Measurements from ENCODE around the gene SLC22A23.

SLC22A23 gene

GRCh38 chr6:3348821-3349220 lies 108.0 kb downstream of the SLC22A23 start:
- no peak overlapping the region for H3K4me2 ChIP-seq (ENCODE audit: low read length)

GRCh38 chr6:3347826-3348225 lies 109.0 kb downstream of the SLC22A23 start:
- no peak for TF ChIP-seq EZH2phosphoT487 (IDR thresholded peaks at IDR 0.05; ENCODE audit: borderline replicate concordance, low read length)
- TF ChIP-seq CTCF (IDR thresholded peaks at IDR 0.05; ENCODE audit: low read depth, low read length, poor library complexity, severe bottlenecking) = no peak
- H3K4me3 ChIP-seq (ENCODE audit: low read length) = no peak overlapping the region
- H3K9me2 ChIP-seq (replicated peaks; ENCODE audit: control insufficient read depth, low read length) = no peaks in the 10 kb centered on the region
- H3K27ac ChIP-seq (ENCODE audit: low read depth, low read length) = no peak overlapping the region
- no peaks in the 10 kb centered on the region for H3K9me3 ChIP-seq (ENCODE audit: control insufficient read depth, insufficient read depth, low read length)
- H3K36me3 ChIP-seq (ENCODE audit: control insufficient read depth, low read length) = no peaks in the 10 kb centered on the region
- no peaks in the 10 kb centered on the region for H3K27me3 ChIP-seq (ENCODE audit: control insufficient read depth, low read length)
- H3F3A ChIP-seq (ENCODE audit: control insufficient read depth, insufficient read depth) = no peaks in the 10 kb centered on the region
- no peak overlapping the region for H3K4me2 ChIP-seq (ENCODE audit: low read length)
- no peaks in the 10 kb centered on the region for H3K79me2 ChIP-seq (ENCODE audit: control insufficient read depth, low read length)
- H3K4me1 ChIP-seq (ENCODE audit: control insufficient read depth, low read length) = peaks cover 13% of the 10 kb centered on the region
- H4K20me1 ChIP-seq (ENCODE audit: control insufficient read depth, insufficient read depth, low read depth, low read length) = no peaks in the 10 kb centered on the region

More at GRCh38 chr6:3348821-3349220, 108.0 kb downstream of the SLC22A23 start:
- Histone ChIP-seq H4K20me1 (ENCODE audit: control insufficient read depth, insufficient read depth, low read depth, low read length) (no peaks in the 10 kb centered on the region), H3K27me3 (ENCODE audit: control insufficient read depth, low read length) (no peaks in the 10 kb centered on the region), H3F3A (ENCODE audit: control insufficient read depth, insufficient read depth) (no peaks in the 10 kb centered on the region), H3K4me1 (ENCODE audit: control insufficient read depth, low read length) (peaks cover 23% of the 10 kb centered on the region), H3K9me3 (ENCODE audit: control insufficient read depth, insufficient read depth, low read length) (no peaks in the 10 kb centered on the region), H3K27ac (ENCODE audit: low read depth, low read length) (no peak overlapping the region), H3K79me2 (ENCODE audit: control insufficient read depth, low read length) (no peaks in the 10 kb centered on the region), H3K4me3 (ENCODE audit: low read length) (no peak overlapping the region), H3K9me2 (replicated peaks; ENCODE audit: control insufficient read depth, low read length) (no peaks in the 10 kb centered on the region), H3K36me3 (ENCODE audit: control insufficient read depth, low read length) (no peaks in the 10 kb centered on the region)
- TF ChIP-seq CTCF (IDR thresholded peaks at IDR 0.05; ENCODE audit: low read depth, low read length, poor library complexity, severe bottlenecking) (no peak), EZH2phosphoT487 (IDR thresholded peaks at IDR 0.05; ENCODE audit: borderline replicate concordance, low read length) (no peak)

GRCh38 chr6:3347247-3347646 lies 109.6 kb downstream of the SLC22A23 start:
- peaks cover 7% of the 10 kb centered on the region for H3K4me1 ChIP-seq (ENCODE audit: control insufficient read depth, low read length)
- no peak overlapping the region for H3K4me2 ChIP-seq (ENCODE audit: low read length)
- no peaks in the 10 kb centered on the region for H3K79me2 ChIP-seq (ENCODE audit: control insufficient read depth, low read length)
- H3K4me3 ChIP-seq (ENCODE audit: low read length) = no peak overlapping the region
- H3K27ac ChIP-seq (ENCODE audit: low read depth, low read length) = no peak overlapping the region
- H3K9me2 ChIP-seq (replicated peaks; ENCODE audit: control insufficient read depth, low read length) = no peaks in the 10 kb centered on the region
- H4K20me1 ChIP-seq (ENCODE audit: control insufficient read depth, insufficient read depth, low read depth, low read length) = no peaks in the 10 kb centered on the region
- no peaks in the 10 kb centered on the region for H3K36me3 ChIP-seq (ENCODE audit: control insufficient read depth, low read length)
- H3F3A ChIP-seq (ENCODE audit: control insufficient read depth, insufficient read depth) = no peaks in the 10 kb centered on the region
- TF ChIP-seq CTCF (IDR thresholded peaks at IDR 0.05; ENCODE audit: low read depth, low read length, poor library complexity, severe bottlenecking) = no peak
- no peak for TF ChIP-seq EZH2phosphoT487 (IDR thresholded peaks at IDR 0.05; ENCODE audit: borderline replicate concordance, low read length)
- H3K27me3 ChIP-seq (ENCODE audit: control insufficient read depth, low read length) = no peaks in the 10 kb centered on the region
- H3K9me3 ChIP-seq (ENCODE audit: control insufficient read depth, insufficient read depth, low read length) = no peaks in the 10 kb centered on the region

- Histone ChIP-seq H3K9me3 (ENCODE audit: control insufficient read depth, insufficient read depth, low read length) (no peaks in the 10 kb centered on the region), H3K4me3 (ENCODE audit: low read length) (no peak overlapping the region), H3F3A (ENCODE audit: control insufficient read depth, insufficient read depth) (no peaks in the 10 kb centered on the region), H3K79me2 (ENCODE audit: control insufficient read depth, low read length) (no peaks in the 10 kb centered on the region), H3K27me3 (ENCODE audit: control insufficient read depth, low read length) (no peaks in the 10 kb centered on the region), H3K9me2 (replicated peaks; ENCODE audit: control insufficient read depth, low read length) (no peaks in the 10 kb centered on the region), H3K4me2 (ENCODE audit: low read length) (no peak overlapping the region), H3K27ac (ENCODE audit: low read depth, low read length) (no peak overlapping the region), H3K4me1 (ENCODE audit: control insufficient read depth, low read length) (no peaks in the 10 kb centered on the region), H3K36me3 (ENCODE audit: control insufficient read depth, low read length) (no peaks in the 10 kb centered on the region), H4K20me1 (ENCODE audit: control insufficient read depth, insufficient read depth, low read depth, low read length) (no peaks in the 10 kb centered on the region)
- no peak for TF ChIP-seq EZH2phosphoT487 (IDR thresholded peaks at IDR 0.05; ENCODE audit: borderline replicate concordance, low read length)
- no peak for TF ChIP-seq CTCF (IDR thresholded peaks at IDR 0.05; ENCODE audit: low read depth, low read length, poor library complexity, severe bottlenecking)
These were observed 110.4 kb downstream of the SLC22A23 start for GRCh38 chr6:3346476-3346875.

All from DOHH2 (cell line).